Duodenal mucosa (tissue), 2 donors: ENCODE data around the gene EOMES.

ENCODE experiments used
- H3K27ac ChIP-seq: one replicate; pipeline ENCODE4 v1.7.0; 2013; ENCODE audit warnings: low read depth, low read length
- H3K27me3 ChIP-seq, 2 donors: one replicate each; pipeline ENCODE4 v1.7.0; 2013; ENCODE audit warnings: low read length in 2 of 2, control low read depth in 1 of 2; ENCODE audit not compliant: insufficient read depth in 2 of 2, control insufficient read depth in 1 of 2
- H3K36me3 ChIP-seq, 2 donors: one replicate each; pipeline ENCODE4 v1.7.0; 2013; ENCODE audit warnings: low read length in 2 of 2, control low read depth in 1 of 2; ENCODE audit not compliant: insufficient read depth in 2 of 2, control insufficient read depth in 1 of 2
- H3K4me1 ChIP-seq, 2 donors: one replicate each; pipeline ENCODE4 v1.7.0; 2013; ENCODE audit warnings: low read length in 2 of 2, control low read depth in 1 of 2; ENCODE audit not compliant: insufficient read depth in 2 of 2, control insufficient read depth in 1 of 2
- H3K4me3 ChIP-seq, 2 donors: one replicate each; pipeline ENCODE4 v1.7.0; 2013; ENCODE audit warnings: low read length in 2 of 2, low read depth in 1 of 2
- H3K9ac ChIP-seq, 2 donors: one replicate each; pipeline ENCODE4 v1.7.0; 2013; ENCODE audit warnings: low read length in 2 of 2, low read depth in 1 of 2
- H3K9me3 ChIP-seq, 2 donors: one replicate each; pipeline ENCODE4 v1.7.0; 2013; ENCODE audit warnings: low read length in 2 of 2, control low read depth in 1 of 2; ENCODE audit not compliant: control insufficient read depth in 1 of 2

The EOMES gene

GRCh38 chr3:27669591-27669990 is 52.5 kb downstream of the EOMES start:
- Histone ChIP-seq H3K27me3 (no peaks in the 10 kb centered on the region), H3K4me3 (no peak overlapping the region), H3K9me3 (no peaks in the 10 kb centered on the region), H3K9ac (no peak overlapping the region), H3K27ac (no peak overlapping the region), H3K4me1 (peaks cover 6 to 7% of the 10 kb centered on the region in 2 donors), H3K36me3 (no peaks in the 10 kb centered on the region)

- Histone ChIP-seq H3K4me3 (no peak overlapping the region), H3K36me3 (no peaks in the 10 kb centered on the region), H3K27ac (no peak overlapping the region), H3K9ac (no peak overlapping the region), H3K4me1 (peaks cover 6 to 7% of the 10 kb centered on the region in 2 donors), H3K9me3 (no peaks in the 10 kb centered on the region), H3K27me3 (no peaks in the 10 kb centered on the region)
These were observed 54.4 kb downstream of the EOMES start for GRCh38 chr3:27667751-27668150.

GRCh38 chr3:27666708-27667107 is 55.4 kb downstream of the EOMES start:
- H3K27ac ChIP-seq, result no peak overlapping the region
- no peaks in the 10 kb centered on the region for H3K27me3 ChIP-seq
- peaks cover 6 to 7% of the 10 kb centered on the region in 2 donors for H3K4me1 ChIP-seq
- H3K9me3 ChIP-seq, result no peaks in the 10 kb centered on the region
- no peaks in the 10 kb centered on the region for H3K36me3 ChIP-seq
- H3K9ac ChIP-seq, result no peak overlapping the region
- no peak overlapping the region for H3K4me3 ChIP-seq

- no peak overlapping the region for H3K9ac ChIP-seq
- no peaks in the 10 kb centered on the region for H3K36me3 ChIP-seq
- H3K27me3 ChIP-seq, result no peaks in the 10 kb centered on the region
- peaks cover 6 to 11% of the 10 kb centered on the region in 2 donors for H3K4me1 ChIP-seq
- H3K4me3 ChIP-seq, result no peak overlapping the region
- H3K9me3 ChIP-seq, result no peaks in the 10 kb centered on the region
- H3K27ac ChIP-seq, result no peak overlapping the region
These were observed 55.9 kb downstream of the EOMES start for GRCh38 chr3:27666272-27666671.
